Esophagus muscularis mucosa (tissue), 3 donors: ENCODE measurements around the gene BPNT1.

Experiments
- CTCF ChIP-seq, 3 experiments: fragments of 200-600 bp in 2 of 3; fragments of 450-650 bp in 1 of 3; sonication (generic) in 2 of 3; IDR thresholded peaks; one replicate each; pipeline ENCODE4 v1.5.1; 2017 to 2019; ENCODE audit warnings: antibody characterized with exemption in 3 of 3, mild to moderate bottlenecking in 2 of 3, moderate library complexity in 1 of 3
- POLR2A ChIP-seq: fragments of 450-650 bp; IDR thresholded peaks from one replicate; pipeline ENCODE4 v1.6.1; 2017; ENCODE audit warnings: antibody characterized with exemption, moderate library complexity, mild to moderate bottlenecking, low read depth

GRCh38 chr1:220056374-220056773, 33.2 kb downstream of the BPNT1 start:
- TF ChIP-seq CTCF (IDR thresholded peaks at IDR 0.05), result no peak
- no peak for TF ChIP-seq POLR2A
